GM23338 (cell line): Measurements from ENCODE around the gene XIRP2. TPM values are rescaled to one million over a fixed set of nuclear protein-coding genes. Genes with fewer than 3 reads are reported as not detected.

Experiments used
- ATAC-seq: fragments of 200-7000 bp; cut with Tn5 transposase; 3 replicates; pipeline ENCODE4 v1.9.1; 2020
- DNase-seq: peaks from one replicate; pipeline ENCODE4 v3.0.0-alpha.2; 2015; ENCODE audit warnings: low spot score
- H2AFZ ChIP-seq: fragments of 200-600 bp; sonication (generic); 2 replicates; pipeline ENCODE4 v1.8.0; 2016; ENCODE audit warnings: antibody characterized with exemption, mild to moderate bottlenecking, moderate library complexity
- H3F3A ChIP-seq: fragments of 200-600 bp; sonication (generic); replicated peaks from 2 replicates; pipeline ENCODE4 v1.8.0; 2017; ENCODE audit warnings: antibody characterized with exemption, mixed run types, low read depth
- H3K27ac ChIP-seq: fragments of 200-600 bp; sonication (generic); 2 replicates; pipeline ENCODE4 v1.6.1; 2016; ENCODE audit warnings: low read depth
- H3K27me3 ChIP-seq: fragments of 200-600 bp; sonication (generic); 2 replicates; pipeline ENCODE4 v1.8.0; 2016; ENCODE audit warnings: mild to moderate bottlenecking, mixed run types, moderate library complexity; ENCODE audit not compliant: insufficient read depth
- H3K36me3 ChIP-seq: fragments of 200-600 bp; sonication (generic); 2 replicates; pipeline ENCODE4 v1.8.0; 2016; ENCODE audit warnings: mild to moderate bottlenecking; ENCODE audit not compliant: insufficient read depth
- H3K4me1 ChIP-seq: fragments of 200-600 bp; sonication (generic); 2 replicates; pipeline ENCODE4 v1.8.0; 2016; ENCODE audit warnings: mild to moderate bottlenecking, moderate library complexity; ENCODE audit not compliant: insufficient read depth
- H3K4me2 ChIP-seq: fragments of 200-600 bp; sonication (generic); 2 replicates; pipeline ENCODE4 v1.7.1; 2017; ENCODE audit warnings: mixed run types
- H3K4me3 ChIP-seq: fragments of 200-600 bp; sonication (generic); 2 replicates; pipeline ENCODE4 v1.6.1; 2016; ENCODE audit warnings: mixed run types
- H3K79me2 ChIP-seq: fragments of 200-600 bp; sonication (generic); replicated peaks from 2 replicates; pipeline ENCODE4 v1.8.0; 2017; ENCODE audit warnings: mild to moderate bottlenecking; ENCODE audit not compliant: insufficient read depth
- H3K9me2 ChIP-seq: fragments of 200-600 bp; sonication (generic); 2 replicates; pipeline ENCODE4 v1.8.0; 2017; ENCODE audit not compliant: insufficient read depth
- H4K20me1 ChIP-seq: fragments of 200-600 bp; sonication (generic); replicated peaks from 2 replicates; pipeline ENCODE4 v1.8.0; 2017; ENCODE audit warnings: mild to moderate bottlenecking; ENCODE audit not compliant: insufficient read depth
- H3K27ac Mint-ChIP-seq: 2 replicates; pipeline ENCODE4 v1.8.0; 2020; ENCODE audit warnings: inconsistent platforms, mild to moderate bottlenecking, moderate library complexity, mixed read lengths
- H3K27me3 Mint-ChIP-seq: 3 replicates; pipeline ENCODE4 v1.8.0; 2022; ENCODE audit warnings: low read depth, mild to moderate bottlenecking, moderate library complexity, mixed read lengths, inconsistent platforms; ENCODE audit not compliant: insufficient read depth, poor library complexity
- H3K36me3 Mint-ChIP-seq: 3 replicates; pipeline ENCODE4 v1.8.0; 2021; ENCODE audit warnings: low read depth, mild to moderate bottlenecking, inconsistent platforms, moderate library complexity, mixed read lengths
- H3K4me1 Mint-ChIP-seq: 3 replicates; pipeline ENCODE4 v1.8.0; 2020; ENCODE audit warnings: mild to moderate bottlenecking, inconsistent platforms, mixed read lengths
- H3K4me3 Mint-ChIP-seq: 3 replicates; pipeline ENCODE4 v1.8.0; 2021; ENCODE audit warnings: moderate library complexity, mild to moderate bottlenecking, inconsistent platforms, mixed read lengths
- H3K9me3 Mint-ChIP-seq: 3 replicates; pipeline ENCODE4 v1.8.0; 2020; ENCODE audit warnings: moderate library complexity, mild to moderate bottlenecking, inconsistent platforms, mixed read lengths
- CREB1 ChIP-seq: fragments of 250-450 bp; sonication (Bioruptor Pico); IDR thresholded peaks from 2 replicates; pipeline ENCODE4 v1.5.0; 2020; ENCODE audit warnings: low read depth, mild to moderate bottlenecking, moderate library complexity
- EZH2 ChIP-seq: fragments of 200-600 bp; sonication (generic); IDR thresholded peaks from one replicate; pipeline ENCODE4 v1.8.0; 2017; ENCODE audit warnings: antibody characterized with exemption, mild to moderate bottlenecking, low read depth; ENCODE audit not compliant: unreplicated experiment
- EZH2phosphoT487 ChIP-seq: fragments of 200-600 bp; sonication (generic); IDR thresholded peaks from one replicate; pipeline ENCODE4 v1.8.1; 2018; ENCODE audit warnings: antibody characterized with exemption; ENCODE audit not compliant: unreplicated experiment
- JUNB ChIP-seq: IDR thresholded peaks from one replicate; pipeline ENCODE4 v1.6.1; 2016; ENCODE audit warnings: antibody characterized with exemption; ENCODE audit not compliant: unreplicated experiment
- NANOG ChIP-seq: IDR thresholded peaks from 2 replicates; pipeline ENCODE4 v1.6.1; 2016; ENCODE audit warnings: antibody characterized with exemption, borderline replicate concordance
- POLR2AphosphoS5 ChIP-seq: IDR thresholded peaks from 2 replicates; pipeline ENCODE4 v1.6.1; 2016; ENCODE audit warnings: antibody characterized with exemption, low read depth
- STAT1 ChIP-seq: IDR thresholded peaks from one replicate; pipeline ENCODE4 v1.6.1; 2016; ENCODE audit warnings: antibody characterized with exemption; ENCODE audit not compliant: unreplicated experiment
- ZNF114 ChIP-seq: fragments of 250-450 bp; sonication (Bioruptor Pico); IDR thresholded peaks from 2 replicates; pipeline ENCODE4 v1.5.0; 2020; ENCODE audit warnings: mild to moderate bottlenecking, moderate library complexity
- ZNF331 ChIP-seq: fragments of 250-450 bp; sonication (Bioruptor Pico); IDR thresholded peaks from 2 replicates; pipeline ENCODE4 v1.5.0; 2020; ENCODE audit warnings: low read depth, mild to moderate bottlenecking, moderate library complexity
- polyA plus RNA-seq: library from polyadenylated mRNA; unstranded; fragments of >200 nt; fragmentation: Nextera tagmentation; extraction: Ambion mirVana; gene quantifications from 2 replicates; pipeline ENCODE4 v1.2.1, GENCODE V29; 2016
- total RNA-seq: library from RNA; depleted of rRNA; stranded (reverse); fragments of >200 nt; shearing (Covaris generic); gene quantifications from 2 replicates; pipeline ENCODE4 v1.2.3, GENCODE V29; 2014
- TF ChIP-seq, protein P1 (sequence below): IDR thresholded peaks from 2 replicates; pipeline ENCODE4 v1.6.1; 2016; ENCODE audit warnings: antibody characterized with exemption
- TF ChIP-seq, protein P2 (sequence below): IDR thresholded peaks from one replicate; pipeline ENCODE4 v1.6.1; 2018; ENCODE audit warnings: antibody characterized with exemption; ENCODE audit not compliant: unreplicated experiment
- TF ChIP-seq, protein P3 (sequence below): fragments of 250-450 bp; sonication (Bioruptor Pico); IDR thresholded peaks from 2 replicates; pipeline ENCODE4 v1.5.0; 2020; ENCODE audit warnings: mild to moderate bottlenecking, moderate library complexity

Gene XIRP2
- total and polyA plus RNA-seq, 2 experiments from 2014 or later, result 0.17 to 0.31 TPM

DNA sequence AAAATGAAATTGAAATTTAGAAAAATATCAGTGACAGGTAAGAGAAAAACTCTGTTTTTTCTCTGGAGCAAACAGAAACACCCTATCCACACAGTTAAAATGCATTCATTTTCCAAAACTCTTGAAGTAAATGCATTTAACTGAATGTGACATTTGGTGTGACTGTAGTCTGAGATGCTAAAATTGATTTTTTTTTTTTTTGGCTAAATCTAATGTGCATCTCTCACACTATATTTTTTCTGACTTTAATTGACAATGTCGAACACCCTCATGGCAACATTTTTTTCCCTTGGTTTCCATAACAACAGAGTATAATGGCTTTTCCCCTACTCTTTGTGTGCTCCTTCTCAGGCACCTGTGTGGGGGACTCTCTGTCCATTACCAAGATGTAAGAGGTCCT is 366.4 kb downstream of the XIRP2 start:
- Histone ChIP-seq H3K79me2 (no peaks in the 10 kb centered on the region), H3K27me3 (no peaks in the 10 kb centered on the region), H3F3A (no peaks in the 10 kb centered on the region), H3K4me2 (no peak overlapping the region; the same call in 1 of the 2 replicates), H3K27ac (no peak overlapping the region), H3K36me3 (no peaks in the 10 kb centered on the region), H3K9me2 (no peaks in the 10 kb centered on the region), H2AFZ (no peak overlapping the region), H4K20me1 (no peaks in the 10 kb centered on the region), H3K4me3 (no peak overlapping the region), H3K4me1 (peaks cover 38% of the 10 kb centered on the region)
- Mint-ChIP-seq H3K27ac (no peak overlapping the region), H3K4me1 (peaks cover 34% of the 10 kb centered on the region), H3K36me3 (no peaks in the 10 kb centered on the region), H3K27me3 (no peaks in the 10 kb centered on the region), H3K9me3 (no peaks in the 10 kb centered on the region), H3K4me3 (no peak overlapping the region)
- no peak for DNase-seq
- no peak for TF ChIP-seq STAT1
- no peak for TF ChIP-seq CREB1 (CRISPR knock-in tag)
- TF ChIP-seq, protein P1, sequence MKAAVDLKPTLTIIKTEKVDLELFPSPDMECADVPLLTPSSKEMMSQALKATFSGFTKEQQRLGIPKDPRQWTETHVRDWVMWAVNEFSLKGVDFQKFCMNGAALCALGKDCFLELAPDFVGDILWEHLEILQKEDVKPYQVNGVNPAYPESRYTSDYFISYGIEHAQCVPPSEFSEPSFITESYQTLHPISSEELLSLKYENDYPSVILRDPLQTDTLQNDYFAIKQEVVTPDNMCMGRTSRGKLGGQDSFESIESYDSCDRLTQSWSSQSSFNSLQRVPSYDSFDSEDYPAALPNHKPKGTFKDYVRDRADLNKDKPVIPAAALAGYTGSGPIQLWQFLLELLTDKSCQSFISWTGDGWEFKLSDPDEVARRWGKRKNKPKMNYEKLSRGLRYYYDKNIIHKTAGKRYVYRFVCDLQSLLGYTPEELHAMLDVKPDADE, result no peak
- TF ChIP-seq POLR2AphosphoS5, result no peak
- TF ChIP-seq EZH2, result no peak
- TF ChIP-seq, protein P2, sequence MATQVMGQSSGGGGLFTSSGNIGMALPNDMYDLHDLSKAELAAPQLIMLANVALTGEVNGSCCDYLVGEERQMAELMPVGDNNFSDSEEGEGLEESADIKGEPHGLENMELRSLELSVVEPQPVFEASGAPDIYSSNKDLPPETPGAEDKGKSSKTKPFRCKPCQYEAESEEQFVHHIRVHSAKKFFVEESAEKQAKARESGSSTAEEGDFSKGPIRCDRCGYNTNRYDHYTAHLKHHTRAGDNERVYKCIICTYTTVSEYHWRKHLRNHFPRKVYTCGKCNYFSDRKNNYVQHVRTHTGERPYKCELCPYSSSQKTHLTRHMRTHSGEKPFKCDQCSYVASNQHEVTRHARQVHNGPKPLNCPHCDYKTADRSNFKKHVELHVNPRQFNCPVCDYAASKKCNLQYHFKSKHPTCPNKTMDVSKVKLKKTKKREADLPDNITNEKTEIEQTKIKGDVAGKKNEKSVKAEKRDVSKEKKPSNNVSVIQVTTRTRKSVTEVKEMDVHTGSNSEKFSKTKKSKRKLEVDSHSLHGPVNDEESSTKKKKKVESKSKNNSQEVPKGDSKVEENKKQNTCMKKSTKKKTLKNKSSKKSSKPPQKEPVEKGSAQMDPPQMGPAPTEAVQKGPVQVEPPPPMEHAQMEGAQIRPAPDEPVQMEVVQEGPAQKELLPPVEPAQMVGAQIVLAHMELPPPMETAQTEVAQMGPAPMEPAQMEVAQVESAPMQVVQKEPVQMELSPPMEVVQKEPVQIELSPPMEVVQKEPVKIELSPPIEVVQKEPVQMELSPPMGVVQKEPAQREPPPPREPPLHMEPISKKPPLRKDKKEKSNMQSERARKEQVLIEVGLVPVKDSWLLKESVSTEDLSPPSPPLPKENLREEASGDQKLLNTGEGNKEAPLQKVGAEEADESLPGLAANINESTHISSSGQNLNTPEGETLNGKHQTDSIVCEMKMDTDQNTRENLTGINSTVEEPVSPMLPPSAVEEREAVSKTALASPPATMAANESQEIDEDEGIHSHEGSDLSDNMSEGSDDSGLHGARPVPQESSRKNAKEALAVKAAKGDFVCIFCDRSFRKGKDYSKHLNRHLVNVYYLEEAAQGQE, result no peak
- TF ChIP-seq, protein P3, sequence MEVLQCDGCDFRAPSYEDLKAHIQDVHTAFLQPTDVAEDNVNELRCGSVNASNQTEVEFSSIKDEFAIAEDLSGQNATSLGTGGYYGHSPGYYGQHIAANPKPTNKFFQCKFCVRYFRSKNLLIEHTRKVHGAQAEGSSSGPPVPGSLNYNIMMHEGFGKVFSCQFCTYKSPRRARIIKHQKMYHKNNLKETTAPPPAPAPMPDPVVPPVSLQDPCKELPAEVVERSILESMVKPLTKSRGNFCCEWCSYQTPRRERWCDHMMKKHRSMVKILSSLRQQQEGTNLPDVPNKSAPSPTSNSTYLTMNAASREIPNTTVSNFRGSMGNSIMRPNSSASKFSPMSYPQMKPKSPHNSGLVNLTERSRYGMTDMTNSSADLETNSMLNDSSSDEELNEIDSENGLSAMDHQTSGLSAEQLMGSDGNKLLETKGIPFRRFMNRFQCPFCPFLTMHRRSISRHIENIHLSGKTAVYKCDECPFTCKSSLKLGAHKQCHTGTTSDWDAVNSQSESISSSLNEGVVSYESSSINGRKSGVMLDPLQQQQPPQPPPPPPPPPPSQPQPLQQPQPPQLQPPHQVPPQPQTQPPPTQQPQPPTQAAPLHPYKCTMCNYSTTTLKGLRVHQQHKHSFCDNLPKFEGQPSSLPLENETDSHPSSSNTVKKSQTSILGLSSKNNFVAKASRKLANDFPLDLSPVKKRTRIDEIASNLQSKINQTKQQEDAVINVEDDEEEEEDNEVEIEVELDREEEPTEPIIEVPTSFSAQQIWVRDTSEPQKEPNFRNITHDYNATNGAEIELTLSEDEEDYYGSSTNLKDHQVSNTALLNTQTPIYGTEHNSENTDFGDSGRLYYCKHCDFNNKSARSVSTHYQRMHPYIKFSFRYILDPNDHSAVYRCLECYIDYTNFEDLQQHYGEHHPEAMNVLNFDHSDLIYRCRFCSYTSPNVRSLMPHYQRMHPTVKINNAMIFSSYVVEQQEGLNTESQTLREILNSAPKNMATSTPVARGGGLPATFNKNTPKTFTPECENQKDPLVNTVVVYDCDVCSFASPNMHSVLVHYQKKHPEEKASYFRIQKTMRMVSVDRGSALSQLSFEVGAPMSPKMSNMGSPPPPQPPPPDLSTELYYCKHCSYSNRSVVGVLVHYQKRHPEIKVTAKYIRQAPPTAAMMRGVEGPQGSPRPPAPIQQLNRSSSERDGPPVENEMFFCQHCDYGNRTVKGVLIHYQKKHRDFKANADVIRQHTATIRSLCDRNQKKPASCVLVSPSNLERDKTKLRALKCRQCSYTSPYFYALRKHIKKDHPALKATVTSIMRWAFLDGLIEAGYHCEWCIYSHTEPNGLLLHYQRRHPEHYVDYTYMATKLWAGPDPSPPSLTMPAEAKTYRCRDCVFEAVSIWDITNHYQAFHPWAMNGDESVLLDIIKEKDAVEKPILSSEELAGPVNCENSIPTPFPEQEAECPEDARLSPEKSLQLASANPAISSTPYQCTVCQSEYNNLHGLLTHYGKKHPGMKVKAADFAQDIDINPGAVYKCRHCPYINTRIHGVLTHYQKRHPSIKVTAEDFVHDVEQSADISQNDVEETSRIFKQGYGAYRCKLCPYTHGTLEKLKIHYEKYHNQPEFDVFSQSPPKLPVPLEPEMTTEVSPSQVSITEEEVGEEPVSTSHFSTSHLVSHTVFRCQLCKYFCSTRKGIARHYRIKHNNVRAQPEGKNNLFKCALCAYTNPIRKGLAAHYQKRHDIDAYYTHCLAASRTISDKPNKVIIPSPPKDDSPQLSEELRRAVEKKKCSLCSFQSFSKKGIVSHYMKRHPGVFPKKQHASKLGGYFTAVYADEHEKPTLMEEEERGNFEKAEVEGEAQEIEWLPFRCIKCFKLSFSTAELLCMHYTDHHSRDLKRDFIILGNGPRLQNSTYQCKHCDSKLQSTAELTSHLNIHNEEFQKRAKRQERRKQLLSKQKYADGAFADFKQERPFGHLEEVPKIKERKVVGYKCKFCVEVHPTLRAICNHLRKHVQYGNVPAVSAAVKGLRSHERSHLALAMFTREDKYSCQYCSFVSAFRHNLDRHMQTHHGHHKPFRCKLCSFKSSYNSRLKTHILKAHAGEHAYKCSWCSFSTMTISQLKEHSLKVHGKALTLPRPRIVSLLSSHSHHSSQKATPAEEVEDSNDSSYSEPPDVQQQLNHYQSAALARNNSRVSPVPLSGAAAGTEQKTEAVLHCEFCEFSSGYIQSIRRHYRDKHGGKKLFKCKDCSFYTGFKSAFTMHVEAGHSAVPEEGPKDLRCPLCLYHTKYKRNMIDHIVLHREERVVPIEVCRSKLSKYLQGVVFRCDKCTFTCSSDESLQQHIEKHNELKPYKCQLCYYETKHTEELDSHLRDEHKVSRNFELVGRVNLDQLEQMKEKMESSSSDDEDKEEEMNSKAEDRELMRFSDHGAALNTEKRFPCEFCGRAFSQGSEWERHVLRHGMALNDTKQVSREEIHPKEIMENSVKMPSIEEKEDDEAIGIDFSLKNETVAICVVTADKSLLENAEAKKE, result no peak
- TF ChIP-seq ZNF114 (CRISPR knock-in tag), result no peak
- no peak for TF ChIP-seq EZH2phosphoT487
- no peak for TF ChIP-seq JUNB
- no peak for TF ChIP-seq ZNF331 (CRISPR knock-in tag)
- no peak for TF ChIP-seq NANOG
- ATAC-seq, result peak; percentile 34; the same call in 2 of the 3 replicates
